Osteocyte (in vitro differentiated cells): ENCODE measurements around the gene FOXS1. TPM values are rescaled to one million over a fixed set of nuclear protein-coding genes. Genes with fewer than 3 reads are reported as not detected.
"Not testable (repeated sequence)": the region's sequence is repeated elsewhere in the genome, so short reads cannot be mapped to it uniquely, and the experiment has no call there.

ENCODE experiments used
- DNase-seq: peaks from one replicate; pipeline ENCODE4 v3.0.0; 2021; ENCODE audit warnings: mixed read lengths; ENCODE audit not compliant: unreplicated experiment; ENCODE audit errors: extremely low spot score
- H3K27ac Mint-ChIP-seq: one replicate; pipeline ENCODE4 v1.8.0; 2021; ENCODE audit warnings: mild to moderate bottlenecking, mixed read lengths; ENCODE audit not compliant: unreplicated experiment
- H3K27me3 Mint-ChIP-seq: one replicate; pipeline ENCODE4 v1.8.0; 2021; ENCODE audit warnings: mixed read lengths; ENCODE audit not compliant: unreplicated experiment
- H3K36me3 Mint-ChIP-seq: one replicate; pipeline ENCODE4 v1.8.0; 2021; ENCODE audit warnings: mixed read lengths; ENCODE audit not compliant: unreplicated experiment
- H3K4me1 Mint-ChIP-seq: one replicate; pipeline ENCODE4 v1.8.0; 2021; ENCODE audit warnings: mixed read lengths; ENCODE audit not compliant: unreplicated experiment
- H3K4me3 Mint-ChIP-seq: one replicate; pipeline ENCODE4 v1.8.0; 2021; ENCODE audit warnings: mild to moderate bottlenecking, moderate library complexity, mixed read lengths; ENCODE audit not compliant: unreplicated experiment
- H3K9me3 Mint-ChIP-seq: one replicate; pipeline ENCODE4 v1.8.0; 2021; ENCODE audit warnings: mixed read lengths; ENCODE audit not compliant: unreplicated experiment
- CTCF ChIP-seq: fragments of 200-600 bp; sonication (generic); IDR thresholded peaks from 2 replicates; pipeline ENCODE4 v1.5.0; 2021; ENCODE audit warnings: antibody characterized with exemption, mild to moderate bottlenecking, moderate library complexity
- total RNA-seq: library from RNA; stranded (reverse); gene quantifications from 2 replicates; pipeline ENCODE4 v1.2.1, GENCODE V29; 2021

Gene FOXS1
- total RNA-seq, 1 donor from 2014 or later, result 11.8 TPM

- Mint-ChIP-seq H3K9me3 (no peaks in the 10 kb centered on the region), H3K27me3 (no peaks in the 10 kb centered on the region), H3K4me1 (peaks cover 3% of the 10 kb centered on the region), H3K4me3 (no peak overlapping the region), H3K36me3 (no peaks in the 10 kb centered on the region), H3K27ac (no peak overlapping the region)
- no peak for DNase-seq
- TF ChIP-seq CTCF, result no peak
Measured at GRCh38 chr20:31831771-31832306, 13.6 kb downstream of the FOXS1 start.

DNA sequence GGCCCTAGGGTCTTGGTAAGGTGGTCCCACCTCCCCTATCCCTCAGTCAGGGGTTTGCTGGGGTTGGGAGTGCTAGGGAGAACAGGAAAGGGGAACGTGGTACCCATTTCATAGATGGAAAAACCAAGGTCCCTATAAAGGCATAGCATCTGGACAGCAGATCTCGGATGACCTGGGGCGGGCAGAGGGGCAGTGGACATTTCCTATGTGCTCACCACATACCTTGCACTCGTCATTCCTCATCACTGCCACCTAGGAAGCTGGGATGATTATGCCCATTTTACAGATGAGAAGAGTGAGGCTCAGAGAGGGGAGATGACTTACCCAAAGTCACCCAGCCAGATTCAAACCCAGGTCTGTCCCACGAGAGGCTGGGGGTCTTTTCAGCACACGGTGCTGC, 14.2 kb downstream of the FOXS1 start:
- Mint-ChIP-seq H3K4me1 (peaks cover 3% of the 10 kb centered on the region), H3K27me3 (no peaks in the 10 kb centered on the region), H3K36me3 (no peaks in the 10 kb centered on the region), H3K4me3 (no peak overlapping the region), H3K9me3 (no peaks in the 10 kb centered on the region), H3K27ac (no peak overlapping the region)
- TF ChIP-seq CTCF, result no peak
- DNase-seq, result no peak

DNA sequence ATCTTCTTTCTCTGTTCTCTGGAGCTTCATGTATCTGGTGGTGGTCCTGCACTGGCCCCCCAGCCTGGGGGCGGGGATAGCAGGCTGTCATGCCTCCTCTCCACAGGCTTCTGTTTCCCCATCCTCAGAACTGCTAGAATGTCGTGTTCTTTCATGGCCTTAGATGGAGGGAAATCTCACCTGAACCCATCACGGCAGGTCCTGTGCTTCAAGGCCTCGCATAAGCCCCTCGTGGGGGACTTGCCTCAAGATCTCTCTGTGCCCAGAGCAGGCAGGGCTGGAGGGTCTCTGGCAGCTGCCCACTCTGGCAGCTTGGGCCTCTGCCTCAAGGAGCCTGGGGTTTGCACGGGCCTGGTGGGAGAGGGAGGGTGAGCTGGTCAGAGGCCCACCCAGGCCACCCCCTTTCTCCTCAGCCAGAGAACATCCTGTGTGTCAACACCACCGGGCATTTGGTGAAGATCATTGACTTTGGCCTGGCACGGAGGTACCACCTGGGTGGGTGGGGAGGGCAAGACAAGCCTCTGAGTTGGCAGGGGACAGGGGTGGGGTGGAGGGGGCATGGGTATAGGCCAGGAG, 14.9 kb downstream of the FOXS1 start:
- no peak for DNase-seq
- H3K4me1 Mint-ChIP-seq, result peaks cover 3% of the 10 kb centered on the region
- no peaks in the 10 kb centered on the region for H3K36me3 Mint-ChIP-seq
- TF ChIP-seq CTCF, result no peak
- H3K27me3 Mint-ChIP-seq, result no peaks in the 10 kb centered on the region
- no peak overlapping the region for H3K27ac Mint-ChIP-seq
- no peak overlapping the region for H3K4me3 Mint-ChIP-seq
- no peaks in the 10 kb centered on the region for H3K9me3 Mint-ChIP-seq

- Mint-ChIP-seq H3K4me3 (no peak overlapping the region), H3K9me3 (no peaks in the 10 kb centered on the region), H3K4me1 (peaks cover 3% of the 10 kb centered on the region), H3K27ac (no peak overlapping the region), H3K36me3 (no peaks in the 10 kb centered on the region), H3K27me3 (no peaks in the 10 kb centered on the region)
- no peak for TF ChIP-seq CTCF
- no peak for DNase-seq
Measured at GRCh38 chr20:31829731-31830130, 15.7 kb downstream of the FOXS1 start.

GRCh38 chr20:31828016-31828415, 17.4 kb downstream of the FOXS1 start:
- H3K9me3 Mint-ChIP-seq, H3K36me3 Mint-ChIP-seq, H3K27ac Mint-ChIP-seq, DNase-seq, H3K27me3 Mint-ChIP-seq, H3K4me1 Mint-ChIP-seq, H3K4me3 Mint-ChIP-seq: not testable (repeated sequence)
